Immature natural killer cell (primary cell): Measurements from ENCODE around the gene HECW1. TPM values are rescaled to one million over a fixed set of nuclear protein-coding genes. Genes with fewer than 3 reads are reported as not detected.
"Not testable (repeated sequence)": the region's sequence is repeated elsewhere in the genome, so short reads cannot be mapped to it uniquely, and the experiment has no call there.

Source experiments
- DNase-seq, 3 donors: peaks; one replicate each; pipeline ENCODE4 v3.0.0; 2022; ENCODE audit warnings: mixed read lengths in 1 of 3
- H3K27ac Mint-ChIP-seq, 6 donors: one replicate each; pipeline ENCODE4 v1.8.0; 2020; ENCODE audit warnings: mixed read lengths in 6 of 6, mild to moderate bottlenecking in 5 of 6, inconsistent platforms in 4 of 6, moderate library complexity in 3 of 6
- H3K27me3 Mint-ChIP-seq, 3 donors: one replicate each; pipeline ENCODE4 v1.8.0; 2020 to 2021; ENCODE audit warnings: low read depth in 3 of 3, mild to moderate bottlenecking in 3 of 3, mixed read lengths in 3 of 3, moderate library complexity in 3 of 3, inconsistent platforms in 1 of 3
- H3K36me3 Mint-ChIP-seq, 3 donors: one replicate each; pipeline ENCODE4 v1.8.0; 2020; ENCODE audit warnings: mixed read lengths in 3 of 3, inconsistent platforms in 2 of 3, mild to moderate bottlenecking in 2 of 3
- H3K4me1 Mint-ChIP-seq, 2 donors: one replicate each; pipeline ENCODE4 v1.8.0; 2020; ENCODE audit warnings: inconsistent platforms in 2 of 2, mild to moderate bottlenecking in 2 of 2, mixed read lengths in 2 of 2, moderate library complexity in 1 of 2
- H3K4me3 Mint-ChIP-seq, 5 donors: one replicate each; pipeline ENCODE4 v1.8.0; 2020; ENCODE audit warnings: mild to moderate bottlenecking in 5 of 5, mixed read lengths in 5 of 5, inconsistent platforms in 3 of 5, moderate library complexity in 3 of 5
- H3K9me3 Mint-ChIP-seq, 6 donors: one replicate each; pipeline ENCODE4 v1.8.0; 2020; ENCODE audit warnings: mild to moderate bottlenecking in 6 of 6, mixed read lengths in 6 of 6, inconsistent platforms in 4 of 6, moderate library complexity in 3 of 6
- polyA plus RNA-seq, 3 donors: library from polyadenylated mRNA; unstranded; fragments of 300-500 nt; fragmentation: Illumina TruSeq; gene quantifications; one replicate each; pipeline ENCODE4 v1.2.3, GENCODE V29; 2021

The HECW1 gene
- polyA plus RNA-seq, 3 donors from 2014 or later = not detected

- Mint-ChIP-seq H3K27me3 (peaks cover 0 to 23% (median 8%) of the 10 kb centered on the region in 3 donors), H3K4me1 (no peaks in the 10 kb centered on the region), H3K9me3 (no peaks in the 10 kb centered on the region), H3K36me3 (no peaks in the 10 kb centered on the region), H3K27ac (no peak overlapping the region), H3K4me3 (no peak overlapping the region)
- DNase-seq = no peak
These were observed 5.4 kb downstream of the HECW1 start for GRCh38 chr7:43117861-43118260.

GRCh38 chr7:43118313-43118712, 5.9 kb downstream of the HECW1 start:
- H3K9me3 Mint-ChIP-seq = no peaks in the 10 kb centered on the region
- peaks cover 0 to 23% (median 8%) of the 10 kb centered on the region in 3 donors for H3K27me3 Mint-ChIP-seq
- no peaks in the 10 kb centered on the region for H3K4me1 Mint-ChIP-seq
- no peak for DNase-seq
- H3K4me3 Mint-ChIP-seq = no peak overlapping the region
- no peak overlapping the region for H3K27ac Mint-ChIP-seq
- H3K36me3 Mint-ChIP-seq = no peaks in the 10 kb centered on the region

GRCh38 chr7:43119371-43120075, 7.1 kb downstream of the HECW1 start:
- H3K4me3 Mint-ChIP-seq = no peak overlapping the region
- no peaks in the 10 kb centered on the region for H3K4me1 Mint-ChIP-seq
- no peak overlapping the region for H3K27ac Mint-ChIP-seq
- H3K9me3 Mint-ChIP-seq = no peaks in the 10 kb centered on the region
- peaks cover 0 to 16% (median 3%) of the 10 kb centered on the region in 3 donors for H3K27me3 Mint-ChIP-seq
- H3K36me3 Mint-ChIP-seq = no peaks in the 10 kb centered on the region
- no peak for DNase-seq

- H3K27me3 Mint-ChIP-seq = peaks cover 0 to 7% (median 0%) of the 10 kb centered on the region in 3 donors
- H3K4me3 Mint-ChIP-seq = no peak overlapping the region
- no peaks in the 10 kb centered on the region for H3K9me3 Mint-ChIP-seq
- H3K27ac Mint-ChIP-seq = no peak overlapping the region
- H3K36me3 Mint-ChIP-seq = no peaks in the 10 kb centered on the region
- no peak for DNase-seq
- H3K4me1 Mint-ChIP-seq = no peaks in the 10 kb centered on the region
These were observed 9.5 kb downstream of the HECW1 start for GRCh38 chr7:43121973-43122372.

GRCh38 chr7:43123457-43123856, 11.0 kb downstream of the HECW1 start:
- Mint-ChIP-seq H3K4me1 (no peaks in the 10 kb centered on the region), H3K27ac (no peak overlapping the region), H3K4me3 (no peak overlapping the region), H3K9me3 (no peaks in the 10 kb centered on the region), H3K27me3 (peaks cover 0 to 3% (median 0%) of the 10 kb centered on the region in 3 donors), H3K36me3 (no peaks in the 10 kb centered on the region)
- DNase-seq = no peak

GRCh38 chr7:43124388-43124787, 11.9 kb downstream of the HECW1 start:
- Mint-ChIP-seq H3K27ac (no peak overlapping the region), H3K4me3 (no peak overlapping the region), H3K4me1 (no peaks in the 10 kb centered on the region), H3K9me3 (no peaks in the 10 kb centered on the region), H3K27me3 (peaks cover 0 to 3% (median 0%) of the 10 kb centered on the region in 3 donors), H3K36me3 (no peaks in the 10 kb centered on the region)
- DNase-seq = no peak

GRCh38 chr7:43130347-43130746, 17.9 kb downstream of the HECW1 start:
- H3K9me3 Mint-ChIP-seq = no peaks in the 10 kb centered on the region

GRCh38 chr7:43135129-43135528, 22.7 kb downstream of the HECW1 start:
- Mint-ChIP-seq H3K4me1 (no peaks in the 10 kb centered on the region), H3K9me3 (no peaks in the 10 kb centered on the region), H3K27ac (no peak overlapping the region), H3K27me3 (peaks cover 1 to 8% (median 3%) of the 10 kb centered on the region in 3 donors), H3K4me3 (no peak overlapping the region), H3K36me3 (no peaks in the 10 kb centered on the region)
- no peak for DNase-seq

More at GRCh38 chr7:43130347-43130746, 17.9 kb downstream of the HECW1 start:
- Mint-ChIP-seq H3K27me3 (peaks cover 0 to 3% (median 0%) of the 10 kb centered on the region in 3 donors), H3K4me3 (no peak overlapping the region), H3K27ac (no peak overlapping the region), H3K4me1 (no peaks in the 10 kb centered on the region), H3K36me3 (no peaks in the 10 kb centered on the region)
- no peak for DNase-seq

- Mint-ChIP-seq H3K27me3 (peaks cover 3 to 13% (median 3%) of the 10 kb centered on the region in 3 donors), H3K36me3 (no peaks in the 10 kb centered on the region), H3K9me3 (no peaks in the 10 kb centered on the region), H3K27ac (no peak overlapping the region), H3K4me1 (no peaks in the 10 kb centered on the region), H3K4me3 (no peak overlapping the region)
- DNase-seq = no peak
These were observed 23.6 kb downstream of the HECW1 start for GRCh38 chr7:43136064-43136463.

GRCh38 chr7:43137121-43137744, 24.8 kb downstream of the HECW1 start:
- not testable (repeated sequence) for H3K27ac Mint-ChIP-seq, H3K36me3 Mint-ChIP-seq, DNase-seq, H3K4me3 Mint-ChIP-seq, H3K9me3 Mint-ChIP-seq, H3K4me1 Mint-ChIP-seq
- H3K27me3 Mint-ChIP-seq = peaks cover 3 to 13% (median 3%) of the 10 kb centered on the region in 3 donors

- Mint-ChIP-seq H3K27ac (no peak overlapping the region), H3K4me3 (no peak overlapping the region), H3K27me3 (peaks cover 3 to 13% (median 3%) of the 10 kb centered on the region in 3 donors)
These were observed 25.4 kb downstream of the HECW1 start for GRCh38 chr7:43137811-43138210.

GRCh38 chr7:43138710-43139109, 26.3 kb downstream of the HECW1 start:
- H3K36me3 Mint-ChIP-seq = no peaks in the 10 kb centered on the region
- no peak overlapping the region for H3K4me3 Mint-ChIP-seq
- H3K27ac Mint-ChIP-seq = no peak overlapping the region
- H3K4me1 Mint-ChIP-seq = no peaks in the 10 kb centered on the region
- peaks cover 3 to 13% (median 3%) of the 10 kb centered on the region in 3 donors for H3K27me3 Mint-ChIP-seq
- DNase-seq = no peak
- no peaks in the 10 kb centered on the region for H3K9me3 Mint-ChIP-seq

More at GRCh38 chr7:43137811-43138210, 25.4 kb downstream of the HECW1 start:
- no peaks in the 10 kb centered on the region for H3K36me3 Mint-ChIP-seq
- H3K9me3 Mint-ChIP-seq = no peaks in the 10 kb centered on the region
- no peaks in the 10 kb centered on the region for H3K4me1 Mint-ChIP-seq
- DNase-seq = no peak

- DNase-seq = no peak
- Mint-ChIP-seq H3K27me3 (peaks cover 3 to 13% (median 3%) of the 10 kb centered on the region in 3 donors), H3K4me3 (no peak overlapping the region), H3K36me3 (no peaks in the 10 kb centered on the region), H3K27ac (no peak overlapping the region), H3K4me1 (no peaks in the 10 kb centered on the region), H3K9me3 (peaks cover 0 to 3% (median 0%) of the 10 kb centered on the region in 6 donors)
These were observed 26.7 kb downstream of the HECW1 start for GRCh38 chr7:43139137-43139536.

- H3K4me3 Mint-ChIP-seq = no peak overlapping the region
- no peaks in the 10 kb centered on the region for H3K4me1 Mint-ChIP-seq
- no peaks in the 10 kb centered on the region for H3K36me3 Mint-ChIP-seq
- H3K9me3 Mint-ChIP-seq = peaks cover 0 to 5% (median 0%) of the 10 kb centered on the region in 6 donors
- DNase-seq = no peak
- H3K27me3 Mint-ChIP-seq = peaks cover 3 to 13% (median 3%) of the 10 kb centered on the region in 3 donors
- no peak overlapping the region for H3K27ac Mint-ChIP-seq
These were observed 27.7 kb downstream of the HECW1 start for GRCh38 chr7:43140186-43140585.
